Measurements from ENCODE around the gene ZNF880. TPM values are rescaled to one million over a fixed set of nuclear protein-coding genes. Genes with fewer than 3 reads are reported as not detected.

The ZNF880 gene
- total RNA-seq, 2 experiments from 2014 or later: 27.6 to 33.8 TPM

DNA sequence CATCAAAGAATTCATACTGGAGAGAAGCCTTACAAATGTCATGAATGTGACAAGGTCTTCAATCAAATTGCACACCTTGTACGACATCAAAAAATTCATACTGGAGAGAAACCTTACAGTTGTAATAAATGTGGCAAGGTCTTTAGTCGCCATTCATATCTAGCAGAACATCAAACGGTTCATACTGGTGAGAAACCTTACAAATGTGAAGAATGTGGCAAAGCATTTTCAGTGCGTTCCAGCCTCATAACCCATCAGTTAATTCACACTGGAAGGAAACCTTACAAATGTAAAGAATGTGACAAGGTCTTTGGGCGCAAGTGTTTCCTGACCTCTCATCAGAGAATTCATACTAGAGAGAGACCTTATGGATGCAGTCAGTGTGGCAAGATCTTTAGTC lies 46.0 kb downstream of the ZNF880 start:
- Mint-ChIP-seq H3K9me3 (peaks cover 16% of the 10 kb centered on the region), H3K27me3 (no peaks in the 10 kb centered on the region), H3K36me3 (ENCODE audit: low read depth) (peaks cover 81% of the 10 kb centered on the region), H3K4me1 (ENCODE audit: low read depth) (no peaks in the 10 kb centered on the region), H3K27ac (no peak overlapping the region), H3K4me3 (no peak overlapping the region)
- Histone ChIP-seq H3K4me3 (ENCODE audit: low read length) (no peak overlapping the region), H3K27ac (ENCODE audit: low read depth in 1 of 2, low read length in 2 of 2) (no peak overlapping the region), H3K4me1 (ENCODE audit: insufficient read depth, low read length) (no peaks in the 10 kb centered on the region), H3K9me3 (ENCODE audit: control insufficient read depth in 1 of 2, insufficient read depth in 1 of 2, low read length in 2 of 2) (peaks cover 48 to 99% of the 10 kb centered on the region in 2 experiments), H3K27me3 (ENCODE audit: control insufficient read depth in 1 of 2, insufficient read depth in 2 of 2, low read length in 2 of 2) (no peaks in the 10 kb centered on the region), H3K36me3 (ENCODE audit: insufficient read depth, low read length) (peaks cover 10% of the 10 kb centered on the region)
- ATAC-seq (ENCODE audit: poor library complexity) (no peak), DNase-seq (no peak)
- POLR2A ChIA-PET: no interaction called here
- CTCF ChIA-PET: no interaction called here
- TF ChIP-seq, protein P1, sequence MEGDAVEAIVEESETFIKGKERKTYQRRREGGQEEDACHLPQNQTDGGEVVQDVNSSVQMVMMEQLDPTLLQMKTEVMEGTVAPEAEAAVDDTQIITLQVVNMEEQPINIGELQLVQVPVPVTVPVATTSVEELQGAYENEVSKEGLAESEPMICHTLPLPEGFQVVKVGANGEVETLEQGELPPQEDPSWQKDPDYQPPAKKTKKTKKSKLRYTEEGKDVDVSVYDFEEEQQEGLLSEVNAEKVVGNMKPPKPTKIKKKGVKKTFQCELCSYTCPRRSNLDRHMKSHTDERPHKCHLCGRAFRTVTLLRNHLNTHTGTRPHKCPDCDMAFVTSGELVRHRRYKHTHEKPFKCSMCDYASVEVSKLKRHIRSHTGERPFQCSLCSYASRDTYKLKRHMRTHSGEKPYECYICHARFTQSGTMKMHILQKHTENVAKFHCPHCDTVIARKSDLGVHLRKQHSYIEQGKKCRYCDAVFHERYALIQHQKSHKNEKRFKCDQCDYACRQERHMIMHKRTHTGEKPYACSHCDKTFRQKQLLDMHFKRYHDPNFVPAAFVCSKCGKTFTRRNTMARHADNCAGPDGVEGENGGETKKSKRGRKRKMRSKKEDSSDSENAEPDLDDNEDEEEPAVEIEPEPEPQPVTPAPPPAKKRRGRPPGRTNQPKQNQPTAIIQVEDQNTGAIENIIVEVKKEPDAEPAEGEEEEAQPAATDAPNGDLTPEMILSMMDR (IDR thresholded peaks at IDR 0.05): no peak
- intact Hi-C loops (cut with DNase I, micrococcal nuclease): no loop called here

DNA sequence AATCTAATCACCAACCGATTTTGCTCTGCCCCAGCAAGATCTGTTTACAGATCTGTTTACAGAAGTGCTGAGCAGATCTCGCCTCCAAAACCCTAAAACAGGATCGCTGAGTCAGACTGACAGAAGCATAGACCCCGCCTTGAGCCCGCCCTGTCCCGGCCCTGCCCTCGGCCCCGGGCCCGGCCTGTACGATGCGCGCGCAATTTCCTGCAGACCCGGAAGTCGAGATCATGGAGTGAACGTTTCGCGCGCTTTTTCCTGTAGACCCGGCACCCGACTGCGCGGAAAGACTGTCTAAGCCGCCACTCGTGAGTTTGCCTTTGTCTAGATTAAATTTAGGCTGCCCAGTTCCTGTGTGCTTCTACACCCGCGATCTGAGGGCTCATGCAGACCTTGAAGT lies 59.2 kb downstream of the ZNF880 start, which contains the start of gene ZNF534:
Gene ZNF534 (plus strand): TSS at position 212 of the 400 bp plus-strand sequence. CDS start 2,327 bp downstream, outside the sequence.
- Mint-ChIP-seq H3K27me3 (no peaks in the 10 kb centered on the region), H3K4me3 (no peak within 1 kb of the TSS), H3K36me3 (ENCODE audit: low read depth) (peaks cover 41% of the 10 kb centered on the region), H3K4me1 (ENCODE audit: low read depth) (no peaks in the 10 kb centered on the region), H3K9me3 (peaks cover 15% of the 10 kb centered on the region), H3K27ac (no peak within 1 kb of the TSS)
- TF ChIP-seq, protein P1 (IDR thresholded peaks at IDR 0.05): no peak
- Histone ChIP-seq H3K4me1 (ENCODE audit: insufficient read depth, low read length) (no peaks in the 10 kb centered on the region), H3K4me3 (ENCODE audit: low read length) (no peak within 1 kb of the TSS), H3K27me3 (ENCODE audit: control insufficient read depth in 1 of 2, insufficient read depth in 2 of 2, low read length in 2 of 2) (no peaks in the 10 kb centered on the region), H3K9me3 (ENCODE audit: control insufficient read depth in 1 of 2, insufficient read depth in 1 of 2, low read length in 2 of 2) (peaks cover 54 to 80% of the 10 kb centered on the region in 2 experiments), H3K36me3 (ENCODE audit: insufficient read depth, low read length) (no peaks in the 10 kb centered on the region), H3K27ac (ENCODE audit: low read depth in 1 of 2, low read length in 2 of 2) (no peak within 1 kb of the TSS)
- DNase-seq (no peak), ATAC-seq (ENCODE audit: poor library complexity) (no peak)
- ChIA-PET POLR2A (no interaction called here), CTCF (no interaction called here)
- intact Hi-C loops (cut with DNase I, micrococcal nuclease): no loop called here

Other genes with a start within 250 kb of the ZNF880 start
- 1 to 10 TPM in 1 of 2 experiments, under 1 TPM in 1; 0.99 to 1.5 TPM for gene ZNF616, start 230.0 kb upstream of the ZNF880 start, total RNA-seq
- gene ZNF836, start 198.3 kb upstream of the ZNF880 start, total RNA-seq: 10 to 100 TPM; 24.1 to 26.2 TPM
- gene PPP2R1A, start 179.9 kb upstream of the ZNF880 start, total RNA-seq: 100 to 1,000 TPM; 151 to 157 TPM
- gene ZNF766, start 100.3 kb upstream of the ZNF880 start, total RNA-seq: 10 to 100 TPM; 39.3 to 43.2 TPM
- gene ZNF480, start 72.8 kb upstream of the ZNF880 start, total RNA-seq: 1 to 10 TPM; 4.8 to 5.3 TPM
- under 1 TPM; 0.52 to 0.53 TPM for gene ZNF610, start 33.7 kb upstream of the ZNF880 start, total RNA-seq
- gene ZNF528, start 27.9 kb downstream of the ZNF880 start, total RNA-seq: 10 to 100 TPM; 16.3 to 16.9 TPM
- gene ZNF534, start 59.2 kb downstream of the ZNF880 start, total RNA-seq: not detected
- gene ZNF578, start 83.6 kb downstream of the ZNF880 start, total RNA-seq: 1 to 10 TPM; 1.6 TPM
- gene ZNF808, start 157.7 kb downstream of the ZNF880 start, total RNA-seq: 10 to 100 TPM; 13.4 to 15.3 TPM
- 1 to 10 TPM; 7.9 to 8.2 TPM for gene ZNF701, start 200.4 kb downstream of the ZNF880 start, total RNA-seq